Limb (tissue), 2 donors: ENCODE data around the gene NAV1.
"Not testable (repeated sequence)": the region's sequence is repeated elsewhere in the genome, so short reads cannot be mapped to it uniquely, and the experiment has no call there.

Source experiments
- DNase-seq, 2 donors: peaks; one replicate each; pipeline ENCODE4 v3.0.0-alpha.2; 2016; ENCODE audit errors: extremely low spot score in 2 of 2

NAV1 gene

DNA sequence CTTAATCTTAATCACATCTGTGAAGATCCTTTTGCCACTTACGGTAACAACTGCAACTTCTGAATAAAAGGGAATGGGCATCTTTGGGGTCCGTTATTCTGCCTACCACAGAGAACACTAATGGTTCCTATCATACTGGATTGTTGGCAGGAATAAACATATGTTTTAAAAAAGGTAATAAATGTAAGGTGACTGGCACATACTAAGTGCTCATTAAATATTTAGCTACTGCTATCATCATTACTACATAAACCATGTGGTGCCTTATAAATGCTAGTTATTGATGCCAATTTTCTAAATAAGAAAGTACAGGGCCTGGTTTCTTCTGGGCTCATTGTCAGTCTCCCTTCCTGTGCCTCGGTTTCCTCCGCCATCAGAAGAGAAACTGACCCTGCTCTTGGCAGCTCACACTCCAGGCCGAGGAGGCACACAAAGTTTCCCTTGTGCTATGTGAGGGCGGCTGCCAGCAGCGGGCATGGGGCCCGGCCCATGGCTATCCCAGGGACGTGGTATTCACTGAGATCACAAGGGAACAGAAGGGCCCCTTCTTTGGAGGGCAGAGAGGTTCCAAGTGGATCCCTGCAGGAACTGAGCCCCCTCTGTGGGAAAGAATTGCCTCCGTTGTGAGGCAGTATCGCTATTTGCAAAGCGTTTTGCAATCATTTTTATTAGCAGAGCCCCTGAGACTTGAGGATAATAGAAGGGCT, 26.2 kb downstream of the NAV1 start:
- DNase-seq: peak in 1 of 2 donors; percentile 63

DNA sequence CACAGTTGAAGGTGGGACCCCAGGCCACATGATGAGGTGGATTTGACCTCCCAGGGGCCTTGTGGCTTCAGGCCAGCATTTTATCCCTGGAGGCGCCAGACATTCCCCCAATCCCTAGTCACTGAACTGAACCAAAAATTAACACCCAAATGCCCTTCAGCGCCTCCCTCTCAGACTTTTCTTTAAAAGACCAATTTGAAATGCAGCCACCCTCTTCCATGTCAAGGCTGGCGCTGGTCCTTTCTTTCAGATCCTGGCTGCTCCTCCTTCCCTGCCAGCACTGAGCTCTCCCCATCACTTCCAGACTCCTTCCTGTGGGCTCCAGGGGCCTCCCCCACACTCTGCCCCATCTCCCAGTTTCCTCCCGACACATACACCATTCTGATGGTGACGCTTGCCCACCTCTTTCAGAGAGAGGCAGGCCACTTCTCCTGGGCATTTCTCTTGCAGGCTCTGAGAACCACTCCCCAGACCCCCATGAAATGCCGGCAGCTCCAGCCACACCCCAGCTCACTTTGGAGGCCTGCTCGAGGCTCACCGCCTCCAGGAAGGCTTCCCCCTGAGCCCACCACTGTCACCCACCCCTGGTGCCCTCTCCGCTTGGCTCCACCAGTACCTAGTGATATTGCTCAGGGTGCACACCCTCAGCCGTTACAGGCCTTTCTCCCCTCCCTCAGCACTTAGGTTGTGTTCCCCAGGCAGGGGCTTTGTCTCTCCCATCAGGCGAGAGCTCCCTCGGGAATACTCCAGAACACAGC, 27.0 kb downstream of the NAV1 start:
- no peak for DNase-seq

DNA sequence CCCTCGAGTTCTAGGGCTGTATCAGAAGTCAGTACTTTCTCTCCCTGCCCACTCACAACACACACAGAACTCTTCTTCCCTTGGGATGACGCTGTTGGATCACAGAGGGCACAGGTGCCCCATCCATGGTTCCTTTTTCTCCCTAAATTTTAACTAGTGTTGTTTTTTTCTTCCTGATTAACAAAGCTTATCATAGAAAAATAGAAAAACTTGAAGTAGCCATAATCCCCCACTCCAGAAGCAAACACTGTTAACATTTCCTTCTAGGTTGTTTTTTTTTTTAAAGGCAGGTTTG, 27.5 kb downstream of the NAV1 start:
- no peak for DNase-seq

DNA sequence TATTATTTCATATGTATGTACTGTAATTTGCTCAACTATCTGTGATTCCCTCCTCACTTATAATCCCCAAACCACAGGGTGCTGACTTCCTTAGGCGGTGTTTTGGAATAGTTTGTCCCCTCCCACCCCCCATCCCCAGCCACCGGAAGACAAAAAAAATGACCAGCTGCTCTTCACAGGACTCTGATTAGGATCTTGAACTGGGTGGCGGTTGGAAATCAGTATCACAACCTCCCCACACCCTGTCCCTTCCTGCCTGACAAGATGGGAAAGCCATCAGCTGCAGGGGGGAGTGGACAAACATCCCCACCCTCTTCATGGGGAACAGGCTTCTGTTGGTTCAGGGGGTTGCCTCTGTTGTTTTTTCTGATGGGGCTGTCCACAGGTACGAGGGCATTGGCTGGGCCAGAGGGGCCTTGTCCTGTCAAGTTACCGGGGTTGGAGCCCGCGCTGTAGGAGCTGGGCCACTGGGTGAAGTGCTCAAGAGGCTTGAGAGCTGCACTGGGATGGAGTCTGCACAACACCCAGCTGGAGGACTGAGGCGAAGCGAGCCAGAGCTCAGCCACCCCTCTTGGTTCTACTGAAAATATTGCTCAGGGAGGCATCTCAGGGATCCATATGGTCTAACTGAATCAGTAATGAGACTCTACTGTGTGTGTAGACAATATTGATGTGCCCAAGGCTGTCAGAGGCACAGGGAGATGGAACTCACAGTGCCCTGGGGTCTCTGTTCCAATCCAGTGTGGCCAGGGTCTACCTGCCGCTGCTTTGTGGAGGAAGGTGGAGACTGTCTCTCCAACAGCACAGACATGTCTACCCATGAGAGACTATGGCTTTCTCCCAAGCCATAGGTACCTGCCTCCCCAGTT, 28.2 kb downstream of the NAV1 start:
- DNase-seq: no peak

DNA sequence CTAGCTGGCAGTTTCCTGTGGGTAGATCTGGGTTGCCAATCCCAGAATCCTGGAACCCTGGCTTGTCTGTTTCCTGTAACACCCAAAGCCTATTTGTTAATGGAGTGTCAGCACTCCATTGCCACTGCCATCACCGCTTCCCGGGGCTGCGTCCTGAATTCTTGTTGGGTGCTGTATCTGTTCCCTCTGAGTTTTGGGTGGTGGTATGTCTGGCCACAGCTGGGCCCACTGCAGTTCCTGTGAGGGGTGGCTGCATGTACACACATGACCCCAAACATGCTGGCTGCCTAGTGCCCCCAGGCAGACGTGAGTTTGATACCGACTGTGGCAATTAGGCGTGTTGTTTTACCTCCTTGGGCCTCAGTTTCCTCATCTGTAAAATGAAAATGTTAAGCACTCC, 29.3 kb downstream of the NAV1 start:
- DNase-seq: no peak

DNA sequence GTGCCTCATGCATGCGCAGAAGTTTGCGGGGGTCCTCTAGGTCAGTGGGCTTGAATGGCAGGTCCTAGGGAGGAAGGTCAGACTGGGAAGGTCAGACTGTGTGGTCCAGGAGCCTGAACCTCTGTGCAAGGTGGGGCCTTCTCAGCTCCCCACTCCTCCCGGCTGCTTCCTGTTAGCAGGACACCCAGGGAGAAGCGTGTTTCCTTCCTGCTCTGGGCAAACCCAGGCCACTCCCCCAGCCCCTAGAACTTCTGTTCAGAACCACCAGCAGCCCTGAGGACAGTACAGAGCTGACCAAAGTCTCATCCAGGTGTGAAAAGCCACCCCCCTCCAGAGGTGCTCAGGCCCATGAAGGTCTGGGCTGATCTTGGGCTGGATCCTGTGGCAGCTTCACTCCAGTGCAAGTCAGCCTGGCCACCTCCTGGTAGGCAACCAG, 29.9 kb downstream of the NAV1 start:
- DNase-seq: no peak

DNA sequence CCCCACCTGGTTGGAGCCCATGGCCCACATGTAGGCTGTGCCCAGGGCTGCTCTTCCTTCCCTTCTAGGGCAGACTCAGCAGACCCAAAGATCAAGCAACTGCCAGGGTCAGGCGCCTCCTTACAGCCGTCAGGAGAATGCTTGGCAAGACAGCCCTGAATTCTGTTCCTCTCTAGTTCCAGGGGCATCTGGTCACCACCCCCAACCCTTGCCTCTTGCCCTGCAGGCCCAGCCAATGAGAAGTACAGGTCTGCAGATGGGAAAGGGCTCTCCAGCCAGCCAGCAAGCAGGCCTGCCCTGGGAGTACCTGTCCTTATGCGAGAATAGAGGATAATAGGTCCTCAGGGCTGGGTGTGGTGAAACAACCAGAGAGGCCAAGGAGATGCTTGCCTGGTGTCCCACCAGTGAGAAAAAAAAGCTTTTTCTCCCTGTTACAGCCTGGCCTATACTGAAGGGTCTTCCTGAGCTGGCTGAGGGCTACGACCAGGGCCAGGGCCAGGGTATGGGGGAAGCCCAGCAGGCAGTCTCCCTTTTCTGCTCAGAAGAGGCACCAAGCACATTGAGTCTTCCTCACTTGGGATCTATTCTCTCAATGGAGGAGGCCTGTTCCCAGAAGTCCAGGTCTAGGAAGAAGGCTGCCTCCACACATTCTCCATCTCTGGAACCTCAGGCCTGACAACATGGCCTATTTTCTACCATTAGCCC, 31.4 kb downstream of the NAV1 start:
- DNase-seq: no peak

DNA sequence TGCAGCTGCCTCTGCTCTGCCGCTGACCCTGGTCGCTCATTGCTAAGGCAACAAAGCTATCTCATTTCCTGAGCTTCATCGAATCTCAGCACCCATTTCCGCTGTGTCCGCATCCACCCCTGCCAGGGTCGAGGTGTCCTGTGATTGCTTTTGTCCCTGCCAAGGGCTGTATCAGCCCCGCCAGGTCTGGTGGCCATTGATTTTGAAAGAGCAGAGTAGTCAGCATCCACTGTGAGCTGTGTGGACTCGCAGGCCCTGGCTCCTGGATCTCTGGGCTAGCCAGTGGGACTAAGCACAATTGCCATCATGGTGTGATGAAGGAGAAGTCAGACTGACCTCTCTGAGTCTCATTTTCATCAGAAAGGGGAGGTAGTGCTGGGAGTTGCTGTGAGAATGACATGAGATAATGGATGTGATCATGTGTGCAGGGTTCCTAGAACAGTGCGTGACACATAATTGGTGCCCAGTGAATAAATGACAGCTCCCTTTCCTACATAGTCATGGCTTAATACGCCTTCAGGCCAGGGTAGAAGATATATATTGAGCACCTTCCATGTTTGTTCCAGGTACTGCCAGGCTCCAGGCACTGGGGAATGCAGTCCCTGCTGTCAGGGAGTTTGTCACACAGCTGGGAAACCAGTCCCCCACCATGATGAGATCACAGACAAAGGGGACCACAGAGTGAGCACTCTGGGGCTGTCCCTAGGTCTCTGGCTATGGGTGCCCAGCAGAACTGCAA, 32.1 kb downstream of the NAV1 start:
- DNase-seq: no peak

DNA sequence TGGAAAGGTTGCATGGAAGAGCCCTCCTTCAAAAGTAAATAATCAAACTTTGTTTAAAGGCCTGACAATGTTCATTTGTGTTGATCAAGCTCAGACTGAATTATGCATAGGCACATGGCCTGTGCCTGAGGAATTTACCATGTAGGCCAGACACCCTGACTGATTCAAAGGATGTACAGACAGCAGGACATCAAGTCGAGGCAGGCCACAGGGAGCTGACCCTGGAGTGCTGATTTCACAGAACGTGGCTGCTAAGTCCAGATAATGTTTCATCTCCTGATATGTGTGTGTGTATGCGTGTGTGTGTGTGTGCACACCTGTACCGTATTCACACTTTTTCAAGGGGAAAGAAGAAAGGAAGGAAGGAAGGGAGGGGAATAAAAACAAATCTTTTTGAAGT, 34.1 kb downstream of the NAV1 start:
- DNase-seq: no peak

DNA sequence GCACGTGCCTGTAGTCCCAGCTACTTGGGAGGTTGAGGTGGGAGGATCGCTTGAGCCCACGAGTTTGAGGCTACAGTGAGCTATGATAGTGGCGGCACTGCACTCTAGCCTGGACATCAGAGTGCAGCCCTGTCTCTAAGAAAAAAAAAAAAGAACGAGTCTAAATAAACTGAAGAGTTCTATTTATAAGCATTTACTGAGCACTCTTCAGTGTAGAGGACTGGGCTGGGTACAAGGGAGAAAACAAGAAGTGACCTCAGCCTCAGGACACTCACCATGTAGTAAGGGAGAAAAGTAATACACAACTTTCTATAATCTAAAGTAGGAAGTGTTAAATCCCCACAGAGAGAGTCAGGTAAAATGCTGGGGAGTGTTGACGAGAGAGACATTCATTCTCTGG, 35.0 kb downstream of the NAV1 start:
- no peak for DNase-seq

DNA sequence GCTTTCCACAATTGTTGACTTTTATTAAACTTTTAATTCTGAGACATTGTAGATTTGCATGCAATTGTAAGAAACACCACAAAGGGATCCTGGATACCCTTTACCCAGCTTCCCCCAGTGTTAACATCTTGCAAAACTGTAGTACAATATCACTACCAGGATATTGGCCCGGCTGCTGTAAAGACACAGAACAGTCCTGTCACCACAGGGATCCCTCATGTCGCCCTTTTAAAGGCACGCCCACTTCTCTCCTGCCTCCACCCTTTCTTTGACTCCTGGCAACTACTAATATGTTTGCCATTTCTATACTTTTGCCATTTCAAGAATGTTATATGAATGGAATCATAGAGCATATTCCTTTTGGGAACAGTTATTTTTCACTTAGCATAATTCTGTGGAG, 37.0 kb downstream of the NAV1 start:
- DNase-seq: no peak

DNA sequence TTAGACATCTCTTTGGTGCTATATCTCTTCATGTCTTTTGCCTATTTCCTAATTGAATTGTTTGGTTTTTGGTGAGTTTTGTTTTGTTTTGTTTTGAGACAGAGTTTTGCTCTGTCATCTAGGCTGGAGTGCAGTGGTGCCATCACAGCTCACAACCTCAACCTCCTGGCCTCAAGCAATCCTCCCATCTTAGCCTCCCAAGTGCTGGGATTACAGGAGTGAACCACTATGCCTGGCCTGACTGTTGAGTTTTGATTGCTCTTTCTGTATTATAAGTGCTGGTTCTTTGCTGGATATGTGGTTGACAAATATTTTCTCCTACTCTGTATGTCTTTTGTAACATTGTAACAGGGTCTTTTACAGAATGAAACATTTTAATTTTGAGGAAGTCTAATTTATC, 38.0 kb downstream of the NAV1 start:
- no peak for DNase-seq

DNA sequence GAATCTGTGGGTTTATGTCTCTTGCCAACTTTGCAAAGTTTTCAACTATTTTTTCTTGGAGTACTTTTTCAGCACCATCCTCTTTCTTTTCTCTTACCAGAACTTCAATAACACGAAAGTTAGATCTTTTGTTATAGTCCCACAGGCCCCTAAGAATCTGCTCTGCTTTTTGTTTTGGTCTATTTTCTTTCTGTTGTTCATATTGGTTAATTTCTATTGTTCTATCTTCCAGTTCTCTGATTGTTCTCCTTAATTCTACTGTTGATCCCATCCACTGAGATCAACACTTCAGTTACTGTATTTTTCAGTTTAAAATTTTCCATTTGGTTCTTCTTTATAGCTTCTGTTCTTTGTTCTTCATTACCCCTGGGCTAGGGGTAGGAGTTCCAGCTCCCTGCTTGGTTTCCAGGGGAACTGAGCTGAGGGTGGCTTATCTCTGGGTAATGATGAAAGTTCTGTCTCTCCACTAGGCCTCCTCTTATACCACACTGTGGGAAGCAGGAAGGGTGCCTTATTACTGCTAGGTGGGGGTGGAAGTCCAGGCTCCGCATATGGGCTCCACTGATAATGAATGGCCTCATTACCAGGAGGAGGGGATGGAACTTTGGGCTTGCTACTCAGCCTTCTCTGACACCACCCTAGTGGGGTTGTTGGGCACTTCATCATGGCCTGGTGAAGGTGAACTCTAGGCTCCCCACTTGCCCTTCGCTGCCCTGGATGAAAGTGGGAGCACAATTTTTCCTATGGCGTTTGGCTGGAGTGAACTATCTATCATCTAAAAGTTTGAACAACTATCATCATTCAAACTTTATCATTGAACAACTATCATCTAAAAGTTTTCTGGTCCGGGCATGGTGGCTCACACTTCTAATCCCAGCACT, 39.3 kb downstream of the NAV1 start:
- no peak for DNase-seq

DNA sequence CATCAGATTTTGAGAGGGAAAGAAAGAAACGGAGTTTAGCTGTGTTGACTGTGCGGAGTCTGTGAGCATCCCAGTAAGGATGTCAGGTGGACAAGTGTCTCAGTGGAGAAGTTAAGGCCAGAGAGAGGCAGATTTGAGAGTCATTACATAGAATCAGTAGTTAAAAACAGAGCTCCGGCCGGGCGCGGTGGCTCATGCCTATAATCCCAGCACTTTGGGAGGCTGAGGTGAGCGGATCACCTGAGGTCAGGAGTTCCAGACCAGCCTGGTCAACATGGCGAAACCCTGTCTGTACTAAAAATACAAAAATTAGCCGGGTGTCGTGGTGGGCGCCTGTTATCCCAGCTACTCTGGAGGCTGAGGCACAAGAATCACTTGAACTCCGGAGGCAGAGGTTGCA, 42.4 kb downstream of the NAV1 start:
- not testable (repeated sequence) for DNase-seq

DNA sequence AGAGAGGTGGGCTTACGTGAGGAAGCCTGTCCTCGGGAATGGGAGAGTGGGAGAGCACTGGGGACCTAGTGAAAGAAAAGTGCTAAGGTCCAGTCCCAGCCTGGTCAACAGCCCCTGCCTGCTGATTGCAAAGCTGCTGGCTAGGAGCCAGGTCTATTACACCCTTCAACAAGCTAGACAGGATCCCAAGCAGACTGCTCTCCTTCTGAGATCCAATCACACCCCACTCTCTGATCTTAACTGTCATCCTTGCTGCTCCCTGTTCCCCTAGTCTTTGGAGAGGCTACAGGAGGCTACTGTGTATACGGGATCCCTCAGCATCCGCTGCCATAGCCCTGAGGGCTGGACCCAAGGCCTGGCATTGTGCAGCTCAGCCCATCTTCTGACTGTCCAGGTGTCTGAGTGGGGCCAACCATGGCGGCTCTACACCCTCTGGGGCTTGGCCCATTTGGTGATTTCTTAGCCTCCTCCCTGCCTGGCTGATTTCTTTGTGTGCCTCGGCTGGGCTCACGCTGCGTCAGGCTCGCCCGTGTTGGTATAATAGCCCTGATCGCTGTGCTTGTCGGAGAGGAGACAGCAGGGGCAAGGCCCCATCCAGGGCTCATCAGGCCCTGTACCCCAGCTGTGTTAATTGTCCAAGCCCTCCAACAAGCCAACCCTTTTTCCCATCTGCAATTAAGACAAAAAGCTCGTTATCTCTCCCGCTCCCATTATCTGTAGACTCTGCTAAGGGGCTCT, 43.9 kb downstream of the NAV1 start:
- no peak for DNase-seq

DNA sequence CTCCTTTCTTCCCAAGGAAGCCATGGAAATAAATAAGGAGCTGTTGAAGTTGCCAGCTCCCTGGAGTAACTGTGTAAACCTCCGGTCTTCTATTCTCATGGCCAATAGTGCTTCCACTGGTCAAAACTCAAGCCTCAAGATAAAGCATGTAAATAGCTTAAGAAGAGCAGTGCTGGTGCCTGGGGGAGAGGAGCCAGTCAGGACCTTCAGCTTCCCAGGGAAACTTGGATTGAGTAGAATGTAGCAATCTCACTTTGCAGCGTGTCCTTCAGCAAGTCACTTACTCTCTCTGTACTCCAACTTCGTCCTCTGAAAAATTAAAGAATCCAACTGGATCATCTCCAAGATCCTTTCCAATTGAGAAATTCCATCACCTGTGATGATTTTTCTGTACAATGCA, 44.7 kb downstream of the NAV1 start:
- no peak for DNase-seq

DNA sequence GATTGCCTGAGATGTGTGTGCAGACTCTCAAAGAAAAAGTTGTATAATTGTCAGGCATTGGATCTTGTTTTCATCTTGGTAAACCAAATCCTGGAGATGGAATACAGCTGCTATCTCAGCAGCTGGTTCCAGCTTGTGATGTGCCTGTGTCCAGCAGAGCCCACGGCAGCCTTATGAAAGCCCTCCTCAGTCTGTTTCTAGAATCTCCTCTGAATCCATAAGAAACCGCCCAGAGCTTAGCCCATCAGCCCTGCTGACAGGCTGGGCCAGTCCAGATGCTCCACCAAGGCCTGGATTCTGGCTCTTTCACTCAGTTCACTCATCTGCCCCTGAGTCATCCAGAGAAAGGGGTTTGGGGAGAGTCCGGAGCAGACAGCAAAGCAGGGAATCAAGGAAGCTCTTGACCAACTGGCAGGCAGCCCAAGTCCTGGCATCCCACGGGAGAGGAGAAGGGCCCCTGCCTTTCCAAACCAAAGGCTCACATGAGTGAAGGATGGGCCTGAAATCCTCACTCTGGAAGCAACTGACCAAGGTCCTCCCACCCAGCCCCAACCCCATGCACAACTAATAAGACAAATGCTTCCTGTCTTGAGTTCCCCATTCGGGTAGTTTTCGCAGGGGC, 45.7 kb downstream of the NAV1 start:
- DNase-seq: no peak

DNA sequence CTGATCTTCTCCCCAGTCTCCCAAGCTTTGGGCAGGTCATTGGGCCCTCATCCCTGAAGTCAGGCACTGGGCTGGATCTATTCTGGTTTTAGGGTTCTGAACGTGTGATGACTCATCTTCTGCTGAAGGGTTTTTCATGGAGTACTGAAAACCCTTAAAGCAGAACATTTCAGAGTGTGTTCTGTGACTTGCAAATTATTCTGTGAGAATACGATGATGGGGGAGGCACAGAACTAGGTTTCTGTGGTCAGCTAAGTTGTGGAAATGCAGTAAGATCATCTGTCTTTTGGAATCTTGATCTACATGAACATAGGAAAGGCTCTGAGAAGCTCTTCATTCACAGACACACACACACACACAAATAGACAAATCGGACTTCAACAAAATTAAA, 46.2 kb downstream of the NAV1 start:
- DNase-seq: no peak

DNA sequence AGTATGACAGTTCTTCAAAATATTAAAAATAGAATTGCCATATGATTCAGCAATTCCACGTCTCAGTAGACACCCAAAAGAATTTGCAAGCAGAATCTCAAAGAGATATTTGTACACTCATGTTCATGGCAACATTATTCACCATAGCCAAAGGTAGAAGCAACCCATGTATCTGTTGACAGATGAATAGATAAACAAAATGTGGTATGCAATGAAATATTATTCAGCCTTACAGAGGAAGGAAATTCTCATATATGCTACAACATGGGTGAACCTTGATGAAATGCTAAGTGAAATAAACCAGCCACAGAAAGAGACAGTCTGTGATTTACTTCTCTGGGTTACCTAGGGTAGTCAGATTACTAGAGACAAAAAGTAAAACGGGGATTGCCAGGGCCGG, 47.0 kb downstream of the NAV1 start:
- no peak for DNase-seq
